Chondrocyte (in vitro differentiated cells): ENCODE measurements around the gene ADGRD1. TPM values are rescaled to one million over a fixed set of nuclear protein-coding genes. Genes with fewer than 3 reads are reported as not detected.

Experiments
- DNase-seq: peaks from one replicate; pipeline ENCODE4 v3.0.0; 2021; ENCODE audit warnings: mixed read lengths, low spot score
- H3K27ac Mint-ChIP-seq: one replicate; pipeline ENCODE4 v1.8.0; 2021; ENCODE audit warnings: mild to moderate bottlenecking, moderate library complexity, mixed read lengths; ENCODE audit not compliant: unreplicated experiment
- H3K27me3 Mint-ChIP-seq: 2 replicates; pipeline ENCODE4 v1.8.0; 2021; ENCODE audit warnings: low read depth, mixed read lengths
- H3K36me3 Mint-ChIP-seq: 2 replicates; pipeline ENCODE4 v1.8.0; 2021; ENCODE audit warnings: low read depth, mixed read lengths
- H3K4me1 Mint-ChIP-seq: 2 replicates; pipeline ENCODE4 v1.8.0; 2021; ENCODE audit warnings: low read depth, mild to moderate bottlenecking, mixed read lengths
- H3K4me3 Mint-ChIP-seq: one replicate; pipeline ENCODE4 v1.8.0; 2021; ENCODE audit warnings: mild to moderate bottlenecking, moderate library complexity, mixed read lengths; ENCODE audit not compliant: unreplicated experiment
- H3K9me3 Mint-ChIP-seq: 2 replicates; pipeline ENCODE4 v1.8.0; 2021; ENCODE audit warnings: low read depth, mixed read lengths
- CTCF ChIP-seq: fragments of 200-600 bp; sonication (generic); IDR thresholded peaks from 2 replicates; pipeline ENCODE4 v1.5.0; 2021; ENCODE audit warnings: antibody characterized with exemption, mild to moderate bottlenecking, moderate library complexity
- total RNA-seq: library from RNA; stranded (reverse); gene quantifications from 3 replicates; pipeline ENCODE4 v1.2.1, GENCODE V29; 2021

Gene ADGRD1
- total RNA-seq, 1 donor from 2014 or later: 4.7 TPM

DNA sequence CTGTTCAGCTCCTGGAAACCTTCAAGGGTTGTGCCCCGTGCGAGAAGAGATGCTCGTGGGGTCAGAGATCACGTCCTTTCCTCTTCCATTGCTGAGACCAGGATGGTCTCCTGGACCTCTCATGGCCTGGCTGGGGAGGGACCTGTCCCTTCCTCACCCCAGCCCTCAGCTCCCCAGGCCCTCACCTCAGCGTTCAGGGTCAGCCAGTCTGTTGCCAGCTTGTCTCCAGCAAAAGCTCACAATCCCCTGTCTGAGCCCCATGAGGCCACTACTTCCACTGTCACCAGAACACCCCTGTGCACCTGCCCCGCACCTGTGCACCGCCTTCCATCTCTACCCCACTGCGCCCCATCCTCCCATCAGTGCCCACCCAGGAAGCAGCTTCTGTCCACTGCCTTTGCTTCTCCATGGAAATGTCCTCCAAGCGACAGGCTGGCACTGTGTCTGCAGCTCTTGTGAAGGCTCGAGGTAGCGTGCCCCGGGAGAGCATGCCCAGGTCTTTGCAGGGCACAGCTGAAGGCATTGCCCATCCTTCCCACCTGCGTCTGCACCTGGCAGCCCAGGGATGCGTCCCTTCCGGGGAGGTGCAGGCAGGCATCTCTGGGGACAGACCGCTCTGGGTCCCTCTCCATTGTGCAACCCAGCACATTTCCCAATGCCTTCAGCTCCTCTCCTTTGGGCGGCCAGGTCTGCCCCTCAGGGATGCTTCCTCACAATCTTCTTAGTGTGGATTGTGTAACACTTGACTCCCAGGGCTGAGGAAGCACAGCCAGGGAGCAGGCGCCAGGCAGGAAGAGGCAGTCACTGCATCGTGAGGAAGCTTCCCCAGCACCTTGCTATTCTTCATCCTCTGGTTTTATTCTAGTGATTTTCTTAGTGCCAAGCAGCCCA, 179.6 kb downstream of the ADGRD1 start:
- no peak for DNase-seq
- peaks cover 16% of the 10 kb centered on the region for H3K27me3 Mint-ChIP-seq
- TF ChIP-seq CTCF: no peak
- no peak overlapping the region for H3K4me3 Mint-ChIP-seq
- no peak overlapping the region for H3K27ac Mint-ChIP-seq
- H3K4me1 Mint-ChIP-seq: peaks cover 10% of the 10 kb centered on the region
- H3K36me3 Mint-ChIP-seq: no peaks in the 10 kb centered on the region
- H3K9me3 Mint-ChIP-seq: no peaks in the 10 kb centered on the region

DNA sequence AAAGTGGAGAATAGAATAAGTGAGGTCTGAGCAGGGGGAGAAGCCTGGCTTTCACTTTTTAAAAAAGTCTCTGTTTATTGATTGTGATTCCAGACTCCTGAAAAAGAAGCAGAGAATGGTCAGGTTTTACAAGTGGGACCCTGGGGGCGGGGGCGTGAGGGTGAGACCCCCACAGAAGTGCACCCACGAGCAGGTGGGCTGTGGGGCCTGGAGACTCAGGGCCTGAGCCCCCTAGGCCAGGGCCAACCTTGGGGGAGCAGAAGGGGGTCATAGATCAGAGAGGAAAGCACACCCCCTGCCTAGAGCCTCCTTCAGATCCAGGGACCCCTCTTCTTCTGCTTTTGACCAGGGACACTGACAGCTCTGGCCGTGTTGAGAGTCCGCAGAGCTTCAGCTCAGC, 180.3 kb downstream of the ADGRD1 start:
- peaks cover 18% of the 10 kb centered on the region for H3K27me3 Mint-ChIP-seq
- no peaks in the 10 kb centered on the region for H3K36me3 Mint-ChIP-seq
- DNase-seq: no peak
- H3K9me3 Mint-ChIP-seq: no peaks in the 10 kb centered on the region
- H3K27ac Mint-ChIP-seq: no peak overlapping the region
- H3K4me1 Mint-ChIP-seq: peaks cover 10% of the 10 kb centered on the region
- H3K4me3 Mint-ChIP-seq: no peak overlapping the region
- no peak for TF ChIP-seq CTCF

- Mint-ChIP-seq H3K27ac (no peak overlapping the region), H3K36me3 (no peaks in the 10 kb centered on the region), H3K4me1 (peaks cover 9% of the 10 kb centered on the region), H3K4me3 (no peak overlapping the region), H3K27me3 (peaks cover 19% of the 10 kb centered on the region), H3K9me3 (no peaks in the 10 kb centered on the region)
- TF ChIP-seq CTCF: no peak
- no peak for DNase-seq
These were observed 181.0 kb downstream of the ADGRD1 start for GRCh38 chr12:131134523-131135310.

- Mint-ChIP-seq H3K27me3 (peaks cover 19% of the 10 kb centered on the region), H3K36me3 (no peaks in the 10 kb centered on the region), H3K4me3 (no peak overlapping the region), H3K4me1 (peaks cover 5% of the 10 kb centered on the region), H3K27ac (no peak overlapping the region), H3K9me3 (no peaks in the 10 kb centered on the region)
- no peak for TF ChIP-seq CTCF
- DNase-seq: no peak
These were observed 181.6 kb downstream of the ADGRD1 start for GRCh38 chr12:131135311-131135785.

DNA sequence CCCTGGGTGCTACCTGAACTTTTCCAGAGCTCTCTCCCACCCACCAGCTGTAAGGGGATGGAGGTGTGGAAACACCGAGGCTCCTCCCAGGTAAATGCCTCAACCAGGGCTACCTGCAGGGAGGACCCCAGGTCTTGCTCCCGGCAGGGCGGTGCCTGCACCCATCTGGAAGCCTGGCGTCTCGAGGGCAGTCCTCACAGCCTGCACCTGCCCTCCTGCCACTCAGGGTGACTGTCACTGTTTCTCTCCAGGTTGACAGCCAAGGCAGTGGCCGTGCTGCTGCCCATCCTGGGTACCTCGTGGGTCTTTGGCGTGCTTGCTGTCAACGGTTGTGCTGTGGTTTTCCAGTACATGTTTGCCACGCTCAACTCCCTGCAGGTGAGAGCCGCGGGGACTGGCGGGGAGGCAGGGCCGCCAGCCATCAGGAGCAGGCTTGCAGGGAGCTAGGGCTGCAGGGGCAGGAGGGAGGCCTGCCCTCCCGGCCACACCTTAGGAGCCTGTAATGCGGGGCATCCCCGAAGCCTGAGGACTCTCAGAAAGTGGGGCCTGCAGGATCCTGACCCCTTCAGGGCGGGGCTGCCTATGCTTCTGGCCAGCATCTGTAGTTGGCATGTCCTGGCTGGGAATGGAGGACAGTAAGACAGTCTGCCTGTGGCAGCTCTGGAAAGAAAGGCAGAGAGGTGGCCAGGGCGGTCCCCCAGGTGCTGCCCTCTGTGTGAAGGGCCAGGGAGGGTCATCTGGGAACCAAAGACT, 182.3 kb downstream of the ADGRD1 start:
- Mint-ChIP-seq H3K36me3 (no peaks in the 10 kb centered on the region), H3K27ac (no peak overlapping the region), H3K4me3 (no peak overlapping the region), H3K27me3 (peaks cover 19% of the 10 kb centered on the region), H3K9me3 (no peaks in the 10 kb centered on the region), H3K4me1 (peaks cover 5% of the 10 kb centered on the region)
- TF ChIP-seq CTCF: no peak
- DNase-seq: no peak
